GM20431 (cell line): ENCODE data around the gene SVBP.
"Not testable (repeated sequence)": the region's sequence is repeated elsewhere in the genome, so short reads cannot be mapped to it uniquely, and the experiment has no call there.

Experiments used
- in situ Hi-C: fragments of 300-500 bp; cut with MseI, MboI; formaldehyde crosslinking; loops from one replicate; pipeline ENCODE4 v1.15.0; 2020; ENCODE audit warnings: low sequenced_read_pairs; ENCODE audit not compliant: unreplicated experiment

SVBP gene, protein sequence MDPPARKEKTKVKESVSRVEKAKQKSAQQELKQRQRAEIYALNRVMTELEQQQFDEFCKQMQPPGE

DNA sequence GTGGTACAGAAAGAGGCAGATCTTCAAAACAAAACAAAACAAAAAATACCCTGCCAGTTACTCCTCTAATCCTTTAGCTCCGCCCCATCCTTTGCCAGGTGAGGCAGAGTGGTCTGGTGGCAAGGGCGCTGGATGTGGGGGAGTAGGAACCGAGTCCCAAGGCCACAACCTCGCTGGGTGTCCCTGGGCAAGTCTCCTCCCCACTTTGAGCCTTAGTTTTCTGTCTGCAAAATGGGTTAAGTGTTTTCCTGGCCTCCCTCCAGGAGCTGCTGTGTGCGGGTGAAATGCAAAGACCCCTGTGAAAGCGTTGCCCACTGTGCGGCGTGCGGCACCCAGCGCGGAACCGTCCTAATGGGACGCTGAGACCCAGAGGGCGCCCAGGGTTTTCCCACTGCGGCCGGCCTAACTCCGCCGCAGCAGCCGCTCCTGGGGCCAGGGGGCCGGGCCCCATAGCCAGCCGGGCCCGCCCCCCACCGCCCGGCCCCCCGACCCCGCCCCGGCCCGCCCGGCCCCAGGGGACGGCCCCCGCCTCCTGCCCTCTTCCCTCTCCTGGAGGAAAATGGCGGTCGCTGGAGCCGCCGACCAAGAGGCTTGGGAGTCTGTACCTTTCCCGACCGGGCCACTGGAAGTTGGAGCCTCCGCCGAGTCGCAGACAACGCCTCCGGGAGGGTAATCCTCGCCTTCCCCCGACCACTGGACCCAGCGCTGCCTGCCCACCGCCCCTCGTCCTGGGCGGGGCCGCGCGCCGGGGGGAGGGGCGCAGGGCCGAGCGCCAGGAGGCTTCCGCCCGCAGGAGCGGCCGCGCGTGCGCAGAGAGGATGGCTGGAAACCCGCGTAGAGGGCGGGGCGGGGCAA is at the start of gene SVBP, which contains the start of gene ERMAP:
TSS of gene SVBP (minus strand) at position 813 of the 855 bp plus-strand sequence. CDS start 853 bp downstream, outside the sequence.
TSS of gene ERMAP (plus strand) at position 538 of the 855 bp plus-strand sequence. CDS start 13,327 bp downstream, outside the sequence.
- in situ Hi-C loops = no loop called here

DNA sequence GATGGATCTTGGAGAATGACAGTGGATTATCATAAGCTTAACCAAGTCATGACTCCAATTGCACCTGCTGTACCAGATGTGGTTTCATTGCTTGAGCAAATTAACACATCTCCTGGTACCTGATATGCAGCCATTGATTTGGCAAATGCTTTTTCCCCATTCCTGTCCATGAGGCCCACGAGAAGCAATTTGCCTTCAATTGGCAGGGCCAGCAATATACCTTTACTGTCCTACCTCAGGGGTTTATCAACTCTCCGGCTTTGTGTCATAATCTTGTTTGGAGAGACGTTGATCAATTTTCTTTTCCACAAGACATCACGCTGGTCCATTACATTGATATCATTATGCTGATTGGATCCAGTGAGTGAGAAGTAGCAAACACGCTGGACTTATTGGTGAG is 49.4 kb upstream of the SVBP start:
- in situ Hi-C loops = no loop called here

DNA sequence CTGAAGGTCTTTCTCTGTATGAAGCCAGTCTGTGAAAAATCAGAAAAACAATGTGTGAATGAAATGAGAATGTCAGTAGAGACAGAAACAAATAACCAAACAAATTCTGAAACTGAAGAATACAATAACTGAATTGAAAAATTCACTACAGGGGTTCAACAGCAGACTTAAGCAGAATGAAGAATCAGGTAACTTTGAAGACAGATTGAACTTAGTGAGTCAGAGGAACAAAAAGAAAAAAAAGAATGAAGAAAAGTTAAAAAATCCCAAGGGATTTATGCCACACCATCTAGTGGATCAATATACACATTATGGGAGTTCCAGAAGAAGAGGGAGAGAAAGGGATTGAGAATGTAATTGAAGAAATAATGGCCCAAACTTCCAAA is 43.8 kb upstream of the SVBP start:
- in situ Hi-C loops = no loop called here

DNA sequence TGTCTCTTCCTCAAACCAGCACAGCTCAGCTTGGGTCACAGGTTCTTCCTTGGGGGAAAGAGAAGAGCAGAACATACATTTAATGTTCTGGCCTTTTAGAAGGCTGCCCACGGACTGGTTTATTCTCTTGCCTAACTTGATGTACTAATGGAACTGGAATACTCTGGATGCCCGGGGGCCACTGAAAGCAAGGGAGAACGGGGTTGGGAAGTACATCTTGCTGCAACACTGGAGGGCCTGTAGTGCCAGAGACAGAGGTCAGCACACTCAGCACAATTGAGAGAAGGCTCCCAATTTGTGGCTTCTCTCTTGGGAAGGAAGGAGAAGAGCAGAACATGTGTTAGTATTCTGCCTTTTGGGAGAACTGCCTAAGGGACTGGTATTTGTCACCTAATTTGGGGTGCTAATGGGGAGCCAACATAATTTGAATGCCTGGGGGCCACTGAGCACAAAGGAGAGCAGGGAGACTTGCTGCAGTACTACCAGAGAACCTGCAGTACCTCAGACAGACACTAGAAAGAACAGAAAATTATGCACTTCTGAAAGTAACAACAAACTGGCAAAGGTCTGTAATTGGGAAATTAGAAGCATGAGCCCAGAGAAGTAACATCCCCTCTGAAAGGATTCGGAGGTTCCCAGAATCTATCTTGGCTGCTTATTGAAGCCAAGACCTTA is 43.3 kb upstream of the SVBP start:
- in situ Hi-C loops = no loop called here

DNA sequence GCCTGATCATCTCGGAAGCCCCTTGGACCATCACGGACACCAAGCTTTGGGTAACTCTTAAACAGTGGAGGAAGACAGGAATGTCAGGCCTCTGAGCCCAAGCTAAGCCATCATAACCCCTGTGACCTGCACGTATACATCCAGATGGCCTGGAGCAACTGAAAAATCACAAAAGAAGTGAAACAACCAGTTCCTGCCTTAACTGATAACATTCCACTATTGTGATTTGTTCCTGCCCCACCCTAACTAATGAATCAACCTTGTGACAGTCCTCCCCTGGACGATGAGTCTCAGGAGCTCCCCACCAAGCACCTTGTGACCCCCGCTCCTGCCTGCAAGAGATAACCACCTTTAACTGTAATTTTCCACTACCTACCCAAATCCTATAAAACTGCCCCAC is 42.2 kb upstream of the SVBP start:
- in situ Hi-C loops = not testable (repeated sequence)

DNA sequence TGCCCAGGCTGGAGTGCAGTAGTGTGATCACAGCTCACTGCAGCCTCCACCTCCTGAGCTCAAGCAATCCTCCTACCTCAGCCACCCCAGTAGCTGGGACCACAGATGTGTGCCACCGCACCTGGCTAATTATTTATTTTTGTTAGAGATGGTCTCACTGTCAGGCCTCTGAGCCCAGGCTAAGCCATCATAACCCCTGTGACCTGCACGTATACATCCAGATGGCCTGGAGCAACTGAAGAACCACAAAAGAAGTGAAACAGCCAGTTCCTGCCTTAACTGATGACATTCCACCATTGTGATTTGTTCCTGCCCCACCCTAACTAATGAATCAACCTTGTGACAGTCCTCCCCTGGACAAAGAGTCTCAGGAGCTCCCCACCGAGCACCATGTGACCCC is 39.4 kb upstream of the SVBP start:
- in situ Hi-C loops = not testable (repeated sequence)

DNA sequence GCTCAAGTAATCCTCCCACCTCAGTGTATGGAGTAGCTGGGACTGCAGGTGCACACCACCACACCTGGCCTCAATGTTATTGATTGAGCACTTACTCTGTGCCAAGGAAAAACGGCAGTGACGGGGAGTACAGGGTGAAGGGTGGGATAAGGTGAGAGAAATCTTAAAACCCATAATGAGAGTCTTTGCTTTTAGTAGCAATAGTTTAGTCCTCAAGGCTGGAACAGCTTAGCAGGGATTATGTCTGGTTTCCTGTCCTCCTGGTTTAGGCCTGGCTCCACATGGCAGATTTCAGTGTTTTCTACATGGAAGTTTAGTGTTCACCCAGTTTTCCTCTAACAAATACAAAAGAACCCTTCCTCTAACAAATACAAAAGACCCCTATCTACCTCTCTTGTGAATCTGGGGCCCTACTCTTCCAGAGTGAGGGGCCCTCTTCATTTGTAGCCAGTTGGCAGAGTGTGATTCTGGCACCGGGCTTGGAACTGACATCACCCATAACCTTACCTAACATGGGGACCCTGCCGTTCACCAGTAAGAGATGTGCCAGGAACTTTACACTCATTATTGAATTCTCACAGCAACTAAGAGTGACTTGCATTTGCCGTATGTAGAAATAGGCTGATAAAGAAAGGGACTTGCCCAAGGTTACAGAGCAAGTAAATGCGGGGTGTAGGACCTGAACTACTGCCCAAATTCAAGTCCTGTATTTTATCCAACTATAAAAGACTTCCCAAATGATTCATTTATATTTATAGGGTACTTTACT is 36.1 kb upstream of the SVBP start:
- in situ Hi-C loops = no loop called here

DNA sequence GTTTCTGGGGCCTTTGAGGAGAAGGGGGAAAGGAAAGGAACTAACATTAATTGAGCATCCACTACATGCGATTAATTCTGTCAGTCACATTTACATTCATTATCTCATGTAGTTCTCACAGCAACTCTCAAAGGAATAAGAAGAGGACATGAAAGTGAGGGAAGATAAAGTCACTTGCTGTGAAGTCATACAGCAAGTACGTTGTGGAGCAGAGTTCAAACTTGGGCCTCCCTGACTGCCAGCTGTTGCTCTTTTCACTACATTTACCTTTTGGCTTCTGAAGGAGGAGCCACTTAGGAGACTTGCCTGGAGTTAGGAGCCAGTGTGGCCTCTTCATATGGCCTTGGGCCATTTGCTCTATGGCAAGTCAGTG is 35.4 kb upstream of the SVBP start:
- in situ Hi-C loops = no loop called here

DNA sequence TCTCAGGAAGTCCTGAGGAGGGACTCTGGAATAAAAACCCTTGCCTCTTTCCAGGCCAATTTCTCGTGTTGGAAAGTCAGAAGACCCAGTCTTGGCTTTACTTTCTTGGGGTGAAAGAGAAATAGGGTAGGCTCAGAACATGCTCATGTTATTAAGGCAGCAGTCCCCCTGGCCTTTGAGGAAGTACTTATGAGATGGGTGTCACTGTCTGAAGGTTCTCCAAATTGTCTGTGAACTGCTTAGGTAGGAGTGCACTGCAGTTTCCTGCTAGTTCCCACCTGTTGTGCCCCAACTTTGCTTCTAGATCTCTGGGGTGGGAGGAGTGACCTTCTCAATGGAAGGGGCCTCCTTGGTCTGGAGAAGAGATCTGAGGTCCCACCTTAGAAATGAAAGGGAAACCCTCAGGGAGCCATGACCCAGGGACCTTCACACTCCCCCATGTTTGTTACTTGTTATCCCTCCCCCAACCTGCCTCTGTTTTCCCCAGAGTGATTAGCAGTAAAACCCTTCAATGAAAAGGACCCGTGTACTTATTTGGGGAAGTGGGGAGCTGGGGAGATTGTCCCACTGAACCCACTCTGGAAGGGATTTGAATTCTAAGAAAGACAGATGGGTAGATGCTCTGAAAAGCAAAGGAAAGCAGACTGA is 34.9 kb upstream of the SVBP start:
- in situ Hi-C loops = no loop called here

DNA sequence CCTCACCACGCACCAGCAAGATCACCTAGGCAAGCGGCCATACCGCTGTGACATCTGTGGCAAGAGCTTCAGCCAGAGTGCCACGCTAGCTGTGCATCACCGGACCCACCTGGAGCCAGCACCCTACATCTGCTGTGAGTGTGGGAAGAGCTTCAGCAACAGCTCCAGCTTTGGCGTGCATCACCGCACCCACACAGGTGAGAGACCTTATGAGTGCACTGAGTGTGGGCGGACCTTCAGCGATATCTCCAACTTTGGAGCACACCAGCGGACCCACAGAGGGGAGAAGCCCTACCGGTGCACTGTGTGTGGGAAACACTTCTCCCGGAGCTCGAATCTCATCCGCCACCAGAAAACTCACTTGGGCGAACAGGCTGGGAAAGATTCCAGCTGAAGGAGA is 34.2 kb upstream of the SVBP start:
- in situ Hi-C loops = no loop called here

DNA sequence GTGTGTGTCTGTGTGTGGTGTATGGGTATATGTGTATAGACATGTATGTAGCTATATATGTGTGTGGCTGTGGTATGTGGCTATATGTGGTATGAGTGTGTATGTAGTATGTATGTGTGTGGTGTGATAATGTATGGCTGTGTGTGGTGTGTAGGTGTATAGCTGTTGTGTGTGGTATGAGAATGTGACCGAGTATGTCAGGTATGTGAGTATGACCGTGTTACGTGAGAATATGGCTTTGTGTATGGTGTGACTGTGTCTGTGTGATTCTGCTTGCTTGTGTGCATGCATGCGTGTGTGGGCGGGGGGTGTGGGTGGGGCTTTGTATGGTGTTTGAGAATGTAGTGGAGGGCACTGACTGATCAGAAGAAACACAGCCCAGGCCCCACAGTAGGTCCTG is 32.7 kb upstream of the SVBP start:
- in situ Hi-C loops = no loop called here

DNA sequence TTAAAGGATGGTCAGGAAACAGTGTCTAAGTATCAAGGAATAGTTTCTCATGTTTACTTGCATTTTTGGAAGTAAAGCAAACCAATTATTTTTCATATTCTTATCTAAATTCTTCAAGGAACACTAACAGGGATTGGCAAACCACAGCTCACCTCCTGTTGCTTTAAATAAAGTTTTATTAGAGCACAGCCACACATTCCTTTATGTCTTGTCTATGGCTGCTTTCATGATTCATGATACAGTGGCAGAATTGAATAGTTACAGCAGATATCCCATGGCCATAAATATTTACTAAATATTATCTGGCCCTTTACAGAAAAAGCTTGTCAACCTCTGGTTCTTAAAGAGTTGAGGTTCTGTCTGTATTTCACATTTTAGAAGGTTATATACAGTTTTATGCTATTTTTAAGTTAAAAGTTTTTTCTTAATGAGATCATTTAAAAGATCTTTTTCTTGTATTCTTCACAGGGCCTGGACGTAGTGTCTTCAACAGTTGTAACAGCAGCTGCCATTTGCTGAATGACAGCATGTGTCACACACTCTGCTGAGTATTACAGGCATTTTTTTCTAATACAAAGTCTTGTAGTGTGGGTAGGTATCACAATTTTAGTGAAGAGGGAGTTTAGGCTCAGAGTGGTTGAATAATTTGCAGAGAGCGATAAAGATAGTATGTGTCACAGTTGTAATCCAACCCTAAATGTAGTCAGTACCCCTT is 31.8 kb upstream of the SVBP start:
- in situ Hi-C loops = no loop called here

DNA sequence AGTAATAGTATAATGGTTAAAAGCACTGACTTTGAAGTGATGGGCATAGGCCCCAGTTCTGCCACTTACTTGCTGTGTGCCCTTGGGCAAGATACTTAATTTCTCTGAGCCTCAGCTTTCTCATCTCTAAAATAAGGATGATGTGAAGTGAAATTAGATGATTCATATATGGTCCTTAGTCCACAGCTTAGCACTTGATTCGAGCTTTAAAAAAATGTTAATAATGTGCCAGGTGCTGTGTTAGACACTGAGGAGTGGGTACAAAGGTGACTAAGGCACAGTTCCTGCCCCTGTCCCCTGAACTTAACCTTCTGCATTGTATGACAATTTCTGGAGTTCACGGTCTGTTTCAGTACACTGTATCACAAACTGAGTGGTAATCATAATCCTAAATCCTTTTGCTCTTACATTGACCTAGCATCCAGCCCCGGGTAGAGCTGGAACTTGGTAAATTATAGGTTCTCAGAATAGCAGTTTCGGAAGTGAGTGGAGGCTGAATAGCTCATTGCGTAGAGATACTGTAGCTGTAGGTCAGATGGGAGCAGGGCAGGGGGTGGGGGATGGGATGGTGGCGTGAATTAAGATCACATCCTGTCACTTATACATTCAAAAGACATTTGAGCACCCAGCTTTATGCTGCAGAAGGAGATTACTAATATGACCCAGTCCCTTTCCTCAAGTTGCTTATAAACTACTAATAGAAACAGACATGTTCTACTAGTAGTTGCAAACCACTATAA is 30.7 kb upstream of the SVBP start:
- in situ Hi-C loops = no loop called here

DNA sequence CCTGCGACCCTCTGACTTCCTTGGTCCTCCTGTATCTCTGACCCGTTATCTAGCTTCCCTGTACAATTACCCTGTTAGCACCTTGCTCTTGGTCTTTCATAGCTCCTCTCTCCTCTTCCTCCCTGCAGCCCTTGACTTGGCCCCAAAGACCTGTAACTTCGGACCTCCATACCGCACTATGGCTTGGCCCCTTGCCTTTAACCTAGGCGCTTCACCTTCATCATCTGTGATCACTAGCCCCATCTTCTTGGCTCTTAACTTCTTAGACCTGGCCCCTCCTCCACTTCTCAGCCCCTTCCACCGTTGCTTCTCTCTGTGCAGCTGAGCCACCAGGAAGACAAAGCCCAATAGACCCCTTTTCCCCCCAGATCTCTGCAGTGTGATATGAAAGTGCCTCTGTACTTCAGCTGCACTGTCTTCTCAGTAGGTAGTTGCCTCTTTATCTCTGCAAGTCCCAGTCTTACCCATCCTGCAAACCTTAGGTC is 30.0 kb upstream of the SVBP start:
- in situ Hi-C loops = no loop called here

DNA sequence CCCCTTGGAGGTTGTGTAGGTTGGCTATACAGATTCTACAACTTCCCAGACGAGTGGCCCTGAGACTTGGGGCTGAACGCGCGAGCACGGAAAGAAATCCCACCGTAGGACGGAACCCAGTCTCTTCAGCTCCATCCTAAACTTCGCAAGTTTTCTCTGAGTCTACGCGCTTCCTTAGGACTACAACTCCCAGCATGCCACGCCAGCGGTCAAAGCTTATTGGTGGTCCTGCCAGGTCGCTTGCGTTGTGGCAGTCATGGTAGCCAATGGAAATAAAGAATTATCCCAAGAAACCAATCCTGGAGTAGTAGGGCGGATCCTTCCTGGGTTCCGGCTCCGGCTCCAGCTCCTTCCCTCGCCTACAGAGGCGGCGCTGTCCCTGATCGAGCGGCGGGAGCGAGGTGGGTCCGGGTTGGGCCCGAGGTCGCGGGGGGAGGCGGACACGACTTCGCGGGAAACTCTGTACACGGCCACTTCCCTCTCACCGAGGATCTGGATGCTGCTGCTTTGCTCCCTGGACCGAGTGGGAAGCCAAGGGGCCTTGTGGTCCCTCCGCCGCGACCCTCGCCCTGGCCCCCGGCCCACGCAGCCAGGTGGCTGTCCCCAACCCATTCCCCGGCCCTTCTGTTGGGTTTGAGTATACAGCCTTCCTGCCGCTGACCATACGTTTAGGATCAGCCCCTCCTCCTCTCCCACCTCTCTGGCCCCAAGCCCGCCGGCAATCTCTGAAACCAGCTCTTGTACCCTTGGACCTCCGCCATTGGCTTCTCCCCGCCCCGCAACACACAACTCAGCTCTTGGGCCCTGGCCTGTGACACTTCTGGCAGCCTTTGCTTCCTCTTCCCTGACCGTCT is 29.3 kb upstream of the SVBP start, which contains the start of gene ZNF691:
TSS of gene ZNF691 (plus strand) at position 357 of the 854 bp plus-strand sequence. CDS start 3,046 bp downstream, outside the sequence.
- in situ Hi-C loops = no loop called here

DNA sequence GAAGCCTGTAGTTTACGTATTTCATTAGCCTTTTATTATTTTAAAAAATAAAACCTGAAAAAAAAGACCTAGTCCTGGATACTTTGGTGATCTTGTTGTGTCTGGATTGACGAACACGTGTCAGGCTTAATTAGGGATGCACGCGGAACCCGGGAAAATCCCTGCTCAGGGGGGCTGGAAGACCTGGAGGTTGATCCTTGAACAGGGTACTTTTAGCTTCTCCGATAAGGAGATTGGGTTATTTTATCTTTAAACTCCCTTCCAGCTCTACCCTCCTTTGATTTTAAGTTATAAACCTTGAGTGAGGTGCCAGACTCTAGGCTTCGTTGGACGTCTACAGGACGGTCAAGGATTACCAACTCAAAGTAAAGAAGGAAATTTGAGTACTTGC is 28.7 kb upstream of the SVBP start:
- in situ Hi-C loops = no loop called here

DNA sequence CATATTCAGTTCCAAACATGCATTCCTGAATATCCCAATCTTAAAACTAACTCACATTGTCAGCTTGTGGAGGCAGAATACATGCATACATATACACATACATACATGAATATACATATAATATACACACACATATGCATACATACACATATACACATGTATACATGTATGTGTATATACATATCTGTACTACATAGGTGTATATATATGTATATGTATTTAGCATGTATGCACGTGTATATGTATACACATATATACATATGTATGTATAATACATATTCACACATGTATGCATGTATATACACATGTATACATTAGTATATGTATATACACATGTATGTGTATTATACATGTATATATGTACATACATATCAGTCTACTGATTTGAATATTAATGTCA is 28.0 kb upstream of the SVBP start:
- in situ Hi-C loops = no loop called here
